Activated naive CD8-positive, alpha-beta T cell (primary cell): ENCODE measurements around the gene PRR5L.

Experiments used
- H3K27ac Mint-ChIP-seq: one replicate; pipeline ENCODE4 v1.8.0; 2021; ENCODE audit warnings: mixed read lengths
- H3K27me3 Mint-ChIP-seq: one replicate; pipeline ENCODE4 v1.8.0; 2021; ENCODE audit warnings: mixed read lengths
- H3K36me3 Mint-ChIP-seq: one replicate; pipeline ENCODE4 v1.8.0; 2021; ENCODE audit warnings: mixed read lengths
- H3K4me1 Mint-ChIP-seq: one replicate; pipeline ENCODE4 v1.8.0; 2021; ENCODE audit warnings: low read depth, mixed read lengths
- H3K4me3 Mint-ChIP-seq: one replicate; pipeline ENCODE4 v1.8.0; 2021; ENCODE audit warnings: mild to moderate bottlenecking, mixed read lengths
- H3K9me3 Mint-ChIP-seq: one replicate; pipeline ENCODE4 v1.8.0; 2021; ENCODE audit warnings: low read depth, mixed read lengths

PRR5L gene

DNA sequence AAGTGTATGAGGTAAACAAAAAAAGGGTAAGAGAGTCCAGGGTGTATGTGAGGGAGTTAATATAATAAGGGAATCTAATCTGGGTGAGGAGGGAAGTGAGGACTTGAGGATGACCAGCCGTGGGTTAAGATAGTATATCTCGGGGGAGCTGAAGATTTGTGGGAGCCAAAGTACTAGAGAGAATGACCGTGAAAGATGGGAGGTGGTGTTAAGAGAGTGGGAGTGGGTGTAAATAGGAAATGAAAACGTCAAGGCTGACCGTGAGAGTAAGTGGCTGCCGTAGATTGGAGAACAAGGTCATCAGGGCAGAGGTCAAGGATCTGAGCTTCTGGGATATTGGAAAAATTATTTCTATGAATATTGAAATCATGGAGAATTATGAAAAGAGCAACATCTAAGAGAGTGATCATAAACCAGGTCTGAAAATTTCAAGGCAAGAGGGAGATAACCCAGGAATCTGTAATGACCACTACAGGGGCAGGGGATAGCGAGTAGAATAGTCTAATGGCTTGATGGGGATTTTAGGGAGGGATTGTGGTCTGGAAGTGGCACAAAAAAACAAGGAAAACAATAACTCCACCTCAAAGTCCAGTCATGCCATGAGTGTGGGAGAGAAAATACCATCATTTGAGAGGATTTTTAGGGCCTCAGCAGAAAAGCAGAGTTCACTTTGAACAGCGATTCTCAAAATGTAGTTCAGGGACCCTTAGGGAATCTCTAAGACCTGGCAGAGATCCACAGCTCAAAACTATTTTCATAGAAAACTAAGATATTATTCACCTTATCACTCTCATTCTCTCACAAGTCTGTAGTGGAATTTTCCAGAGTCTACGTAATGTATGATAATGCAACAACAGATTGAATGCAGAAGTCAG, 72.0 kb downstream of the PRR5L start:
- Mint-ChIP-seq H3K36me3 (peaks cover 2% of the 10 kb centered on the region), H3K27me3 (peaks cover 41% of the 10 kb centered on the region), H3K9me3 (no peaks in the 10 kb centered on the region), H3K4me3 (no peak overlapping the region), H3K27ac (no peak overlapping the region), H3K4me1 (no peaks in the 10 kb centered on the region)

DNA sequence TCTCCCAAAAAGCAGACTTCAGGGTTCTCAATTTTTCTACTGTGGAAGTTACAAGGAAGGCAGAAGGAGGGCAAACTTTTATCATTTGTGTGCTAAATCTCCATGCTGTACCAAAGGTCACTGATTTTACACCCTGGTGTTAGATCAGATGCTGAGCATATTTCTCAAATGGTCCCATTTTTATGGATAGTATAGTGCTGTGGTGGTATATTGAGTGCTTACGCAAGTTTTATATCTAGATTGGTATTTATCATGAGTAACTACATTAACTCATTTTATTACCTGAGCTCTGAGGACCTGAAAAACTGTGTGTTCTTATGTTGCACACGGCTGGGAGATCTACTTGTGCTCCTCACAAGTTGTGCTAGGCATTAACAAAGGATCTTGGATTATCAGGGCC, 75.1 kb downstream of the PRR5L start:
- Mint-ChIP-seq H3K4me1 (peaks cover 5% of the 10 kb centered on the region), H3K36me3 (peaks cover 2% of the 10 kb centered on the region), H3K4me3 (no peak overlapping the region), H3K27ac (no peak overlapping the region), H3K27me3 (peaks cover 46% of the 10 kb centered on the region), H3K9me3 (no peaks in the 10 kb centered on the region)

DNA sequence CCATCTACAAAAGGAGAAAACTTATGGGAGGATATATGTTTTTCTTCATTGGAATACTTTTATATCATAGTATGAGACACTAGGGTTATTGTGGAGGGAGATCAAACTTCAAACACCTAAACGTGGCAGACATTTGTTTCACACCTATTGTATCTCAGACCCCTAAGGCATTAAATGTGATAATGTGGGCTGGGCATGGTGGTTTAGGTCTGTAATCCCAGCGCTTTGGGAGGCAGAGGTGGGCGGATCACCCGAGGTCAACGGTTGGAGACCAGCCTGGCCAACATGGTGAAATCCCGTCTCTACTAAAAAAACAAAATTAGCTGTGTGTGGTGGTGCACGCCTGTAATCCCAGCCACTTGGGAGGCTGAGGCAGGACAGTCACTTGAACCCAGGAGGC, 75.5 kb downstream of the PRR5L start:
- H3K4me3 Mint-ChIP-seq = no peak overlapping the region
- H3K27ac Mint-ChIP-seq = no peak overlapping the region
- no peaks in the 10 kb centered on the region for H3K9me3 Mint-ChIP-seq
- H3K36me3 Mint-ChIP-seq = peaks cover 2% of the 10 kb centered on the region
- peaks cover 45% of the 10 kb centered on the region for H3K27me3 Mint-ChIP-seq
- peaks cover 7% of the 10 kb centered on the region for H3K4me1 Mint-ChIP-seq

DNA sequence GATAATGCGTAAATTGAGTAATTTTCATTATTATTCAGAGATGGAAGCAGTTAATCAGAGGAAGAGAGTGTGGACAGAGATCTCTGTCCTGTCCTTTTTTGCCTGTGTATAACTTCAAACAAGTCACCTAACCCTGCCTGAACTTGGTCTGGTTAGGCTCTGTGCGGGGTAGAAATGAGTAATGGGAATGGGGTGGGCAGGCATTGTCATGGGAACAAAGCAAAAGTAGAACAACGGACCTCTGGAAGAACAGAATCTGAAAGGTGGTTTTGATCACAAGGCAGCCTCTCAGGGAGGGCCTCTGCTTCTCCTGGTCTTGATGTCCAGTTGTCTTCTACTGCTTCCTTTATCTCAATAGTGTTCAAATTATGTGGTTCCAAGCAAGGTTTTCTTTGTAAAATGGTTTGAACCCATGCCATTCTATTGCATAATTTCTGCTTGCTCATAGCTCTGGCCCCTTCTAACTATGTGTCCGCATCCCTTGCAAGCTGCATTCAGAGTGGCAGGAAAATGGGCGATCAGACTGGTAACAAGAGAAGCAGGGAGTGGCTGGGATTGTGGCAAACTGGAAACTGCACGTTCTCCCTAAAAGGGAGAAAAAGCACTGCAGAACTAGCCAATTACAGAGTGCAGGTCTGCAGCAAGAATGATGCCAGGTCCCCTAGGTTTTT, 76.1 kb downstream of the PRR5L start:
- Mint-ChIP-seq H3K36me3 (peaks cover 2% of the 10 kb centered on the region), H3K9me3 (no peaks in the 10 kb centered on the region), H3K27ac (no peak overlapping the region), H3K4me1 (peaks cover 10% of the 10 kb centered on the region), H3K4me3 (no peak overlapping the region), H3K27me3 (peaks cover 47% of the 10 kb centered on the region)

DNA sequence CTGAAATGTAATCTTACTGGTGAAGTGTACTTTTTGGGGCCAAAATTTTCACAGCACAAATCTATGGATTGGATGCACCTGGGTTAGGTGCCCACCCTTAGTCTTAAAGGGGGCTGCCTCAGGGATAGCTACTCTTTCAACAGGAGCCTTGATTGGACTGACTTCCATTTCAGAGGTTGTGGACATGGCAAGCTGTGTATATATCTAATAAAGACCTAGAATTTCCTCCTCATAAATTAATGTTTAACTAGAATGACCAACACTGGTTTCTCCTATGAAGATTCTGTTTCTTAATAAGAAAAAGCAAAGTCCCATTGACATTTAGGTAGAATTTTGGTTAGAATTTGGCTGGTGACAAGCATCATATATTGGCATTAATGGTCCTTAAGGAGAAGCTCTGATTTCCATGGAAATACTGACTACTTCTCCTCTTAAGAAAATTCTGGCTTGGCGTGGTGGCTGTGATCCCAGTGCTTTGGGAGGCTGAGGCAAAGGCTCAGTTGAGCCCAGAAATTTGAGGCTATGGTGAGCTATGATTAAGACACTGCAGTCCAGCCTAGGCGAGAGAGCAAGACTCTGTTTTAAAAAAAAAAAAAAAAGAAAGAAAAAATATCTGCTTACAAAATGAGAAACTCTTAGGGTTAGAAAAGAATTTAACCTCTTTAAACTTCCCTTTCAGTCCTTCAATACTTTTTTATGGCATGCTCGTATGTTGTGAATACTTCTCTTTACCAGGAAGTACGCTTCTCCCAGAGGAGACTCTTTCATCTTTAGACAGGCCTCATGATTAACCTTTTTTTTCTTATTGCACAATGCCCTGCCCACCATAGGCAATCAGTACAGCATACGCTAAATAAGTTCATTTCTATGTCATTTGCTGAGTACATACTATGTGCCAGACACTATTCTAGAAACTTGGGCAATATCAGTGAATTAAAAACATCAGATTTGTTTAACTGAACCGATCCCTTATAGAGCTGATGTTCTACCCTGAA, 77.2 kb downstream of the PRR5L start:
- peaks cover 46% of the 10 kb centered on the region for H3K27me3 Mint-ChIP-seq

DNA sequence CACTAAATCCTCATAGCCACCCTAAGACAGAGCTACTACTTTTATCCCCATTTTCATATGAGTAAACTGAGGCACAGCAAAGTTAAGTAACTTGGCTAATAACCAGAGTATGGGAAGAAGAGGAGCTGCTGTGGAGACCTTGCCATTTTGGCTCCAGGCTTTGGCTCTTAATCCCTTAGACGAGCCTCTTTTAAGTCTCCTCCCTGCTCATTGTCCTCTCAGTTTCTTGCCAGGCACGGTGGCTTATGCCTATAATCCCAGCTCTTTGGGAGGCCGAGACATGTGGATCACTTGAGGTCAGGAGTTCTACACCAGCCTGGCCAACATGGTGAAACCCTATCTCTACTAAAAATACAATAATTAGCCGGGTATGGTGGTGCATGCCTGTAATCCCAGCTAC, 78.6 kb downstream of the PRR5L start:
- Mint-ChIP-seq H3K4me3 (no peak overlapping the region), H3K27ac (no peak overlapping the region), H3K27me3 (peaks cover 51% of the 10 kb centered on the region), H3K4me1 (peaks cover 16% of the 10 kb centered on the region), H3K36me3 (no peaks in the 10 kb centered on the region), H3K9me3 (no peaks in the 10 kb centered on the region)

More for the DNA sequence above, 77.2 kb downstream of the PRR5L start:
- Mint-ChIP-seq H3K36me3 (peaks cover 2% of the 10 kb centered on the region), H3K27ac (no peak overlapping the region), H3K4me3 (no peak overlapping the region), H3K9me3 (no peaks in the 10 kb centered on the region), H3K4me1 (peaks cover 16% of the 10 kb centered on the region)

DNA sequence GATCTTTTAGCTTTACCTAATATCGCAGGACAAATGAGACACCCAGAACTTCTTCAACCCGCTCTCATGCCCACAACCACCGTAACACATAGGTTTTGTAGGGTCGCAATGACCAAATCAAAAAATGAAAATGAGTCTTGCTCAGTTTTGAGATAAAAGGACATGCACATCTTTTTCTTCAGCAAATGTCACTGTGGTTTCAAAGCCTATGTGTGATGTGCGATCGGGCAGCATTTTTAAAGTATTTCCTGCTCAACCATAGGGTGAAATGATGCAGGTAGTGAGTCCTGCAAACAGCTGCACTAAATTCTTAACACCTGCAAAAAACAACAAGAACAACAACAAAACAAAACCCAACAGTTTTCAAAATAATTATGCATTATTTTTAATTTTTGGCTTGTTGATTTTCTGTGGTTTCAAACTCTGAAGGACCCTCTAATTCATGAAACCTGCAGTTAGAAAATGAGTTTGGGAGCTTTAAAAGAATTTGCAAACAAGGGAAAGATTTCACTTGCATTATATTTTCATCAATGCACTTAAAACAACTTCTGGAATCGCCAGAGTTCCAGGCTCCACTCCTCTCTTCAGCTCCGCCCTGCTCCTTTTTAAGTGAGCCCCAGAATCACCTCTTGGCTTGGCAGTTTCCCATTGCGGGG, 79.4 kb downstream of the PRR5L start:
- Mint-ChIP-seq H3K36me3 (no peaks in the 10 kb centered on the region), H3K4me1 (peaks cover 16% of the 10 kb centered on the region), H3K27me3 (peaks cover 53% of the 10 kb centered on the region), H3K9me3 (no peaks in the 10 kb centered on the region), H3K4me3 (peak overlapping the region; percentile 41), H3K27ac (no peak overlapping the region)

DNA sequence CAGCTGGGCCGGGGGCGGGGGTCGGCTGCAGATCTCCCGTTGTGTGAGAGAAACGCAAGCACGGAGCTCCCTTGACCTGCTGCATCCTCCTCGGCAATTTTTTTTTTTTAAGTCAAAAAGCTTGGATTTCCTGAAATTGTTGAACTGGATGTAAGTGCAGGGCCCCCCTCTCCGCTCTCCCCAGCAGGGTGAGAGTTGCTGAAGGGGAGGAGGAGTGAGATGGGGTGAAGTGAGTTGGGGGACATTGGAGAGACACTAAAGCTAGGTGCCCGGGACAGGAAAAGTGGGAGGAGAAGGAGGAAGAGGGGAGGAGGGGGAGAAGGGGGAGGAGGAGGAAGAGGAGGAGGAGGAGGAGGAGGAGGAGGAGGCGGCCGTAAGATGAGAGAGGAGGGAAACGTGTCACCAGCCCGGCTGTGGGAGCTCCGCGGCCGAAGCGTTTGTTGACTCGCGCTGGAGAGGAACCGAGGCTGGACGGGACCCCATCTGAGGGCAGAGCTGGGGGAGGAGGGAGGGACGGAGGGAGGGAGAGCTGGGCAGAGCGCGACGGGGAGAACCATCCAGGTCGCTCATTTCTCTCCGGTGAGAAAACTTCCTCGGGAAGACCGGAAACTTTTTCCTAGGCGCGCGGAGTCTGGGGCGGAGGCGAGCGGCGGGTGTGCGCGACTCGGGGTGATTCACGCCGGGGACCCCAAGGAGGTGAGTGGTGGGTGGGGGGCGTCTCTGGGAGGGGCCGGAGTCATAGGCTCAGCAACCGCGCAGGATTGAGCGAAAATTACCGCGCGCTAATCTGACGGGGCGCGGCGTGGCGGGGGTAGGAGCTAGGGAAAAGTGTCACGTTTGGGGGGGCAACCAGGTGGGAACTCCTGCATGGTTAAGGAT, 80.2 kb downstream of the PRR5L start:
- Mint-ChIP-seq H3K36me3 (no peaks in the 10 kb centered on the region), H3K4me1 (peaks cover 18% of the 10 kb centered on the region), H3K9me3 (no peaks in the 10 kb centered on the region), H3K4me3 (peak overlapping the region; percentile 84), H3K27me3 (peaks cover 51% of the 10 kb centered on the region), H3K27ac (no peak overlapping the region)

DNA sequence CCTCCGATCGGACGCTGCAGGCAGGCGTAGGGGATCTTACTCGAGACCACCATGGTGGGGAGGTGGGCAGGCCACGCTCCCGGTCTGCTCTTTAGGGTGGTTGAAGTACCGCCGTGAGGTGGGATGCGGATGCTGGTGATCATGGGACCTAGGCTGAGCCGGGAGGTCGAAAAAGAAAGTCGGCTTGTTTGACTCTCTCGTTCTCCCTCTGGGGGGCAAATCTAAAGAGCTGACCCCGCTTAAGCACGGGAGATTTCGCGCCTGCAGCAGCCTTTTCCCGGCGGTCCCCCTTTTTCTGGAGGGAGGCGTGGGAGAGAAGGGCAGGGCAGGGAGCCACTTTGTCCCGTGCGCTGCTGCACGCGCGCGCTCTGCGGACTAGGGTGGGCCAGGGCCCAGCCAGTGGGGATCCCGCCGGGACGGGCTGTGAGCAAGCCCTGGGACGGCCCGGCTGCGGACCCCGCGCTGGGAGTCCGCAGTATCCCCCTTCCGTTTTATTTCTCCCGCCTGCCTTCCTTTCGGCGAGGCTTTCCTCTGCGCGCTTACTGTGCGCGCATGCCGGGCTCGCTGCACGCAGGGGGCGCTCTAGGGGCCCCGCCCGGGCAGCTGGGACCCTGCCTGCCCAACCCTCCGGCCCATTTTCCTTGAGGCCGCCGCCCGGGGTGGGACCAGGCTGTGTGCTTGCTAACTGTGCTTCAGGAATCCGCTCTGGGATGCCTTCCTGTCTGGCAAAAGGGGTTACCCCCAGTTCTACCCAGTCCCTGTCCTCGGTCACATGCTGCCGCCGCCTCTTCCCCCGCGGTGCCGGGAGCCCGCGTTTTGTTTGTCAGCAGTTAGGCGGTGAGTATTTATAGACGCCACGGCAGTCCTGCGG, 81.0 kb downstream of the PRR5L start:
- H3K27me3 Mint-ChIP-seq = peaks cover 46% of the 10 kb centered on the region
- no peaks in the 10 kb centered on the region for H3K36me3 Mint-ChIP-seq
- H3K4me3 Mint-ChIP-seq = peak overlapping the region; percentile 84
- no peaks in the 10 kb centered on the region for H3K9me3 Mint-ChIP-seq
- no peak overlapping the region for H3K27ac Mint-ChIP-seq
- H3K4me1 Mint-ChIP-seq = peaks cover 18% of the 10 kb centered on the region

DNA sequence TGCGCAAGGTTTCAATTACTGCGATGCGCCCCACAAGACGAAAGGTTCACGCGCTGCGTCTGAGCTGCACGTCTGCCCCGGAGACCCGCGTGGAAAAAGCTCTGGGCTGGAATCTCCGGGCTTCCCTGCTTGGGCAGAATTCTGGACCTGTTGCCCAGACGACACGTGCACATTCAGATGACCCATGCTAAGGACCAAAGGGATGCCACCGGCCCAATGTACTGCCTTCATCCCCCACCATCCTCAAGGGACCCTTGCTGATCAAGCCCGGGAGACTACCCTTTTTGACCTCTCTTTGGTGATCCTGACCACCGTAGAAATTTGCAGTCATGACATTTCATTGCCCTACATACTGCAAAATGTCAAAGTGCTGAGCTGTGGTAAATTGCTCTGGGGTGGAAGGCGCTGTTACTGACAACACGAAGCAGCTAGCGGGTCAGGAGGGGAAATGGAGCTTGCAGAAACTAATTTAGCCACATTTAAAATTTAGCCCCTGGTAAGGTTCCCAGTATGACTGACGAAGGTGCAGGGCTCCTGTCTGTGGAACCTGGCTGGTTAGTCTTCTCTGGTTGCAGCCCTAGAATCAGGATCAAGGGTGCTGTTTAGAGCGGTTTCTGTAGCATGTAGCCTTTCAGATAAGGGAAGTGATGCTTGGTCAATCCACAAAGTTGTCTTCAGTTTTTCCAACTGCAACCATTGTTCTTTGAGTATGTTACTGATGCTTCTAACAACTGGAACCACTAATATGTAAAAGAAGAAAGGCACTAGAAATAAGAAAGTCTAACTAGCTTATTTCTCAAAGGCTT, 81.9 kb downstream of the PRR5L start:
- Mint-ChIP-seq H3K36me3 (no peaks in the 10 kb centered on the region), H3K4me1 (peaks cover 18% of the 10 kb centered on the region), H3K9me3 (no peaks in the 10 kb centered on the region)

DNA sequence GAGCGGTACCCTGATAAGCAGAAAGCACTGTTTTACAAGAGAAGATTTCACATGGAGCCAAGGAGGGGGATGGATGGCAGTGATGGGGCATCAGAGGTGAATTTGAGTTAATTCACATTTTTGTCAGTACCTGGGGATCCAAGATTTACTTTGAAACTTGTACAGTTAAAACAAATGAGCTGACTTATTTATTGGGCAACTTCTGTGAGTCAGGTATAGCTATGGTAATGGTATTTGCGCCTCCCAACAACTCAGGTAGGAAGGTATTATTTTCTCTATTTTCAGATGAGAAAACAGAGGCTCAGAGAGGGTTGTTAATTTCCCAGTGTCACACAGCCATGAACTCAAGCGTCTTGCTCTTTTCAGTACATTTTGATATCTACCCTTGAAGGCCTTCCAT, 83.6 kb downstream of the PRR5L start:
- Mint-ChIP-seq H3K9me3 (no peaks in the 10 kb centered on the region), H3K4me1 (peaks cover 18% of the 10 kb centered on the region), H3K36me3 (no peaks in the 10 kb centered on the region), H3K27ac (no peak overlapping the region), H3K4me3 (no peak overlapping the region), H3K27me3 (peaks cover 32% of the 10 kb centered on the region)

More for the DNA sequence above, 81.9 kb downstream of the PRR5L start:
- H3K4me3 Mint-ChIP-seq = peak overlapping the region; percentile 56
- peaks cover 40% of the 10 kb centered on the region for H3K27me3 Mint-ChIP-seq
- H3K27ac Mint-ChIP-seq = no peak overlapping the region

DNA sequence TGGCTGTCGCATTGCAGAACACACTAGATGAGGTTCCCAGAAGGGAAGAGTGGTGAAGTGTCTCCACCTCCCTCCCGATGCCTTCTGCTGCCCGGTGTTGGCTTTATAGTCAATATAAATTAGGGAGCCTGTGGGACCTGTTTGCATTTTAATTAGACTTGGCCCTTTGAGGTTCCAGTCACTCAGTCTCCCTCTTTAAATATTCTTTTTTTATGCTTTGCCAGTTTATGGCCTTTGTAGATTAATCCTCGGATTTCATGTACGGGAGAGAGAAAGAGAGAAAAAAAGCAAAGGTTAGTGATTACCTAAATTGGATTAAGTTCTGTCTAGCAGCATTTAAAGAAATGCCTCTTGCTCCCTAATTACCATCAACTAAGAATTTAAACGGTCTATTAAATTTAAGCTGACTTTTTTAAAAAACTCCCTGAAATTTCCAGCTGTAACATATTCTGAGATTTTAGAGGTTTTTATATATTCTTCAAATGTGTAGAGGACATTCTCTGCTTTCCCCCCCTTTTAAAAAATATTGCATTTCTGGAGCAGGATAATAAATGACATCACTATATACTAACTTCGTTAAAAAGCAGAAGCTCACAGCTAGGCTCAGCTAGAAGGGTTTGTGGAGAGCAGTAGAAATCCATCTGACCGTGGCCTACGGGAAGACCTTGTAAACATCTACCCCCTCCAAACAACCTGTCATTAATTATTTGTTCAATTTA, 84.4 kb downstream of the PRR5L start:
- no peaks in the 10 kb centered on the region for H3K9me3 Mint-ChIP-seq
- H3K27me3 Mint-ChIP-seq = peaks cover 29% of the 10 kb centered on the region
- no peak overlapping the region for H3K4me3 Mint-ChIP-seq
- no peak overlapping the region for H3K27ac Mint-ChIP-seq
- peaks cover 16% of the 10 kb centered on the region for H3K4me1 Mint-ChIP-seq
- no peaks in the 10 kb centered on the region for H3K36me3 Mint-ChIP-seq
